ENCODE measurements around the gene HP. TPM values are rescaled to one million over a fixed set of nuclear protein-coding genes. Genes with fewer than 3 reads are reported as not detected.
A peak's percentile ranks its signal among the peaks of the same experiment; 100 is the strongest.

The HP gene
- total and polyA plus RNA-seq, 4 donors = 8.0 to 1,570 (median 561) TPM

DNA sequence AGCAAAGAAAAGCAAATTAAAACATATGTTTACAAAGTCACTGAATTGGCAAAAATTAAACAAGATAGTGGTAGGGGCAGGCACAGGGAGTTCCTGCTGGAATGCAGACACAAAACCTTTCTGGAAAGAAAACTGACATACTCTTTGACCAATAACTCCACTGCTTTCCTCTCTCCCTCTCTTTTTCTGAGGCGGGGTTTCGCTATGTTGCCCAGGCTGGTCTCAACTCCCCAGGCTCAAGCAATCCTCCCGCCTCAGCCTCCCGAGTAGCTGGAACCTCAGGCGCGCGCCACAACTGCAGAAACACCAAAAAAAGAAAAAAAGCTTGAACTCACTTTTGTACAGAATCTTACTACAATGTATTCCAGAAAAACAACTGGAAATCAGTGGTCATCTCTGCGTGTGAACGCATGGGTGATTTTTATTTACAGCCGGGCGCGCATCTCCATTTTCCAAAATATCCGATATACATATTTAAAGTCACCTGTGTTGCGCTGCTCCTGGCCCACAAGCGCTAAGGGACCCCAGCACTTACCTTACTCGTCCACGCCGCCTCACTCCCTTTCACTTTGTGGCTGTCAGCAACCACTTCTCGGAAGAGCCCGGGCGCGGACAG is 38.6 kb downstream of the HP start:
- peaks cover 0 to 25% (median 6%) of the 10 kb centered on the region in 5 donors for H3K4me1 ChIP-seq (ENCODE audit: control insufficient read depth in 5 of 5, insufficient read depth in 5 of 5, low read length in 5 of 5)
- WGBS, 2 donors = 1% methylated on average over 22 of the region's 22 CpGs
- TF ChIP-seq, protein P1, sequence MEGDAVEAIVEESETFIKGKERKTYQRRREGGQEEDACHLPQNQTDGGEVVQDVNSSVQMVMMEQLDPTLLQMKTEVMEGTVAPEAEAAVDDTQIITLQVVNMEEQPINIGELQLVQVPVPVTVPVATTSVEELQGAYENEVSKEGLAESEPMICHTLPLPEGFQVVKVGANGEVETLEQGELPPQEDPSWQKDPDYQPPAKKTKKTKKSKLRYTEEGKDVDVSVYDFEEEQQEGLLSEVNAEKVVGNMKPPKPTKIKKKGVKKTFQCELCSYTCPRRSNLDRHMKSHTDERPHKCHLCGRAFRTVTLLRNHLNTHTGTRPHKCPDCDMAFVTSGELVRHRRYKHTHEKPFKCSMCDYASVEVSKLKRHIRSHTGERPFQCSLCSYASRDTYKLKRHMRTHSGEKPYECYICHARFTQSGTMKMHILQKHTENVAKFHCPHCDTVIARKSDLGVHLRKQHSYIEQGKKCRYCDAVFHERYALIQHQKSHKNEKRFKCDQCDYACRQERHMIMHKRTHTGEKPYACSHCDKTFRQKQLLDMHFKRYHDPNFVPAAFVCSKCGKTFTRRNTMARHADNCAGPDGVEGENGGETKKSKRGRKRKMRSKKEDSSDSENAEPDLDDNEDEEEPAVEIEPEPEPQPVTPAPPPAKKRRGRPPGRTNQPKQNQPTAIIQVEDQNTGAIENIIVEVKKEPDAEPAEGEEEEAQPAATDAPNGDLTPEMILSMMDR (IDR thresholded peaks at IDR 0.05; ENCODE audit: control extremely low read depth, extremely low read depth) = no peak
- peak overlapping the region; percentile 82 to 91 for H3K9ac ChIP-seq (ENCODE audit: insufficient read depth in 1 of 2, low read length in 2 of 2)
- H3K9me3 ChIP-seq (ENCODE audit: control insufficient read depth in 4 of 4, insufficient read depth in 3 of 4, low read length in 3 of 4) = no peaks in the 10 kb centered on the region
- H3K27ac ChIP-seq (ENCODE audit: low read depth in 1 of 2, low read length in 1 of 2) = peak overlapping the region; percentile 84 to 89
- DNase-seq (peak; percentile 19 to 64 (median 56)), ATAC-seq (ENCODE audit: insufficient read depth, low FRiP score) (no peak)
- peaks cover 18 to 43% (median 18%) of the 10 kb centered on the region in 4 donors for H3K36me3 ChIP-seq (ENCODE audit: control insufficient read depth in 4 of 4, insufficient read depth in 4 of 4, low read length in 4 of 4)
- H3K27me3 ChIP-seq (ENCODE audit: control insufficient read depth in 3 of 3, insufficient read depth in 3 of 3, low read length in 2 of 3) = no peaks in the 10 kb centered on the region
- peak overlapping the region; percentile 79 for H3K4me3 ChIP-seq

DNA sequence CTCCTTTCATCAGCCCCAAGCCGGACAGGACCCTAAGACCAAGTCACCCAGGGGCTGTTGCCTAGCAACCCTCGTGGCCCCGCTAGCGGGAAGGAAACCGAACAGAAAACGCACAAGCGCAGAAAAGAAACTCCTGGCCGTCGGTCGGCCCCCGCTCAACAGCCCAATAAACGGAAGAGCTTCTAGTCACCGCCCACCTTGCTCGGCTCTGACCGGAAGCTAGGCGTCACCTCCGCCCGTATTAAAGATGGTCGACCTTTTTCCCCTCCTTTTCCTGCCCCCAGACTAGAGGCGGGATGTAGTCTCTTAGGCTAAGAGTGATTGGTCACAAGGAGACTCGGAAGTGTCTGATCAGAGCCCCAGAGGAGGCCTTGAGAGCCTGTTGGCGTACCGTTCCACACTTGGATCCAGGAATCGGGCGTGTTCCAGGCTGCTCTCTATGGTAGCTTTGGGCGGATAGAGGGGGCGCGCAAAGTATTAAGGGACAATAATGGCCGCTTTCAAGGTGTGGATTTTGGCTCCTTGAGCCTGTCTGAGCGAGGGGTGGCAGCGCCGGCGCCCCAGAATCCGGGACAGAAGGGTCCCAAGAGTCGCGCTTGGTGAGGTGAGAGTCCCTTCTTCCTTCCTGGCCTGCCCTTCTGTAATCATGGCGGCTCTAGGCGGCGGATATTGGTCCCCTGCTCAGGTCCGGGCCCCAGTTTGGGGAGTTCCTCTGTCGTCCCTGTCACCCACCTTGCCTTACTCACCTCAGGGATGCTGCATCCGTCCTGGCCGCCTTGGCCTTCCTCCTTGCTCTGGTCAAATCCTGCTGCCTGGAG is 39.4 kb downstream of the HP start, which contains the start of the genes DHX38 and TXNL4B:
Gene DHX38 (plus strand): TSS at position 400 of the 818 bp plus-strand sequence. CDS start 2,311 bp downstream, outside the sequence.
Gene TXNL4B (minus strand): TSS at position 173 of the 818 bp plus-strand sequence. CDS start 2,871 bp downstream, outside the sequence.
- Histone ChIP-seq H3K27ac (ENCODE audit: low read depth in 1 of 2, low read length in 1 of 2) (peak within 1 kb of the TSS; percentile 89 to 94), H3K4me3 (peak within 1 kb of the TSS; percentile 100), H3K9me3 (ENCODE audit: control insufficient read depth in 4 of 4, insufficient read depth in 3 of 4, low read length in 3 of 4) (no peaks in the 10 kb centered on the region), H3K36me3 (ENCODE audit: control insufficient read depth in 4 of 4, insufficient read depth in 4 of 4, low read length in 4 of 4) (peaks cover 18 to 38% (median 19%) of the 10 kb centered on the region in 4 donors), H3K27me3 (ENCODE audit: control insufficient read depth in 3 of 3, insufficient read depth in 3 of 3, low read length in 2 of 3) (no peaks in the 10 kb centered on the region), H3K9ac (ENCODE audit: insufficient read depth in 1 of 2, low read length in 2 of 2) (peak within 1 kb of the TSS; percentile 93 to 99), H3K4me1 (ENCODE audit: control insufficient read depth in 5 of 5, insufficient read depth in 5 of 5, low read length in 5 of 5) (peaks cover 0 to 25% (median 6%) of the 10 kb centered on the region in 5 donors)
- TF ChIP-seq, protein P1 (IDR thresholded peaks at IDR 0.05; ENCODE audit: control extremely low read depth, extremely low read depth) = no peak
- DNase-seq = peak; percentile 98 to 100 (median 100)
- 0 to 1% methylated on average over 43 of the region's 43 CpGs for WGBS, 2 donors
- ATAC-seq (ENCODE audit: insufficient read depth, low FRiP score) = peak; percentile 98

DNA sequence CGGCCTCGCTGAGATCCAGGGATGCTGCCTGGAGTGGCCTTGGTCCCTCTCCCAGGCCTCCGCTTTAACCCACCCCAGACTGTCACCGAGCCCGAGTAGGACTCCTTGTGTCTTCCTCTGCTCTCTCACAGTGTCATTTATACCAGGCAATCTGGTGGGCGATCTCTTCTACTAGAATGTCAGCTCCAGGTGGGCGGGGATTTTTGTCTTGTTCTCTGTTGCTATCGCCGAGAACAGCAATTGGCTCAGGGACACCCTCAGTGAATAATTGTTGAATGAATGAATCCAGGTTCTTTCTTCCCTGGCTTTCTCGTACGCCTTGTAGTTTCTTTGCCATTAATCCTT is 39.9 kb downstream of the HP start:
- Histone ChIP-seq H3K9me3 (ENCODE audit: control insufficient read depth in 4 of 4, insufficient read depth in 3 of 4, low read length in 3 of 4) (no peaks in the 10 kb centered on the region), H3K4me3 (peak overlapping the region; percentile 100), H3K9ac (ENCODE audit: insufficient read depth in 1 of 2, low read length in 2 of 2) (peak overlapping the region; percentile 93 to 99), H3K4me1 (ENCODE audit: control insufficient read depth in 5 of 5, insufficient read depth in 5 of 5, low read length in 5 of 5) (peaks cover 0 to 25% (median 6%) of the 10 kb centered on the region in 5 donors), H3K27me3 (ENCODE audit: control insufficient read depth in 3 of 3, insufficient read depth in 3 of 3, low read length in 2 of 3) (no peaks in the 10 kb centered on the region), H3K36me3 (ENCODE audit: control insufficient read depth in 4 of 4, insufficient read depth in 4 of 4, low read length in 4 of 4) (peaks cover 12 to 33% (median 18%) of the 10 kb centered on the region in 4 donors), H3K27ac (ENCODE audit: low read depth in 1 of 2, low read length in 1 of 2) (peak overlapping the region; percentile 89 to 94)
- WGBS, 2 donors = 1% methylated on average over 11 of the region's 11 CpGs
- TF ChIP-seq, protein P1 (IDR thresholded peaks at IDR 0.05; ENCODE audit: control extremely low read depth, extremely low read depth) = no peak
- no peak for DNase-seq
- peak; percentile 1 for ATAC-seq (ENCODE audit: insufficient read depth, low FRiP score)

Measured in lung (tissue), 12 donors.